SK-N-MC (cell line): ENCODE measurements around the gene ANXA2R.

ENCODE experiments used
- EZH2 ChIP-seq: fragments of 200-600 bp; sonication (generic); IDR thresholded peaks from one replicate; pipeline ENCODE4 v1.6.1; 2017; ENCODE audit warnings: antibody characterized with exemption
- FOXP2 ChIP-seq: optimal IDR thresholded peaks from 2 replicates; pipeline ENCODE3; 2011; ENCODE audit warnings: mild to moderate bottlenecking, moderate library complexity; ENCODE audit not compliant: insufficient read depth; ENCODE audit errors: extremely low read length, control extremely low read depth
- POLR2AphosphoS5 ChIP-seq: IDR thresholded peaks from 2 replicates; pipeline ENCODE4 v1.6.1; 2012; ENCODE audit warnings: mild to moderate bottlenecking, low read depth, low read length, borderline replicate concordance

- TF ChIP-seq POLR2AphosphoS5: no peak
- TF ChIP-seq EZH2: no peak
- TF ChIP-seq FOXP2: no peak
These were observed 38.4 kb downstream of the ANXA2R start for GRCh38 chr5:43001748-43002147.
